ENCODE results near the gene RAET1L. TPM values are rescaled to one million over a fixed set of nuclear protein-coding genes. Genes with fewer than 3 reads are reported as not detected.
"Not testable (repeated sequence)": the region's sequence is repeated elsewhere in the genome, so short reads cannot be mapped to it uniquely, and the experiment has no call there.

RAET1L gene
- total RNA-seq, 2 donors from 2014 or later: not detected

DNA sequence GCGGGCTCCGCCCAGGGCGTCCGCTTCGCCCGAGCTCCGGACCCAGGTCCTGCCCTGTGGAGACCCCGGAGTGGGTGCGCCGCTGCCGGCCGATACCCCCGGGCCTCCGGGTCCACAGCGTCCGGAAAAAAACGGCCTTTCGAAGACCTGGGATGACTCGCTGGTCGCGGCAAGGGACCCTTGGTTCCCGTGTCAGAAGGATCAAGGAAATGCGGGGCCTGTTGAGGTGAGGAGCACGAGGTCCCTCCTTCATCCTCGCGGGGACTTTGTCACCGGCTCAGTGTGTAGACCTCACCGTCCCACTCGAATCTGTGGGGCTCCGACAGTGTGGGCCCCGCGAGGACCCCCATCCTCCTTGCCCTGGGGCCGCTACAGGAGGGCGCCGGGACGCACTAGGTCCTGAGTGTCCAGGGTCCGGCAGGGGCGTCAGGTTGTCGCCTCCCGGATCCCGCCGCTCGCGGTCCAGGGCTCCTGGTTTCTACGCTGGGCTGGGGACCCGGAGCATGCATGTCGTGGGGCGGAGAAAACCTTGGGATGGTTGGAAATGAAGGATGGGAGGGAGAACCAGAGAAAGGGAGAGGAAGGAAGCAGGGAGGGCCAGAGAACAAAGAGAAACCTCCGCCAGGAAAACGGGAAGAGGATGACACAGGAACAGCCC, 10.6 kb downstream of the RAET1L start:
- DNase-seq: peak; percentile 48
- H3K9me3 ChIP-seq (ENCODE audit: control insufficient read depth, low read length); H3K4me1 Mint-ChIP-seq: not testable (repeated sequence)

GRCh38 chr6:150013785-150014622, 11.3 kb downstream of the RAET1L start:
- not testable (repeated sequence) for H3K36me3 Mint-ChIP-seq (ENCODE audit: low read depth); H3K4me1 ChIP-seq (ENCODE audit: control insufficient read depth, insufficient read depth, low read length); H3K27ac ChIP-seq (ENCODE audit: low read depth, low read length); H3K9ac ChIP-seq (ENCODE audit: extremely low read depth, low read length, poor library complexity, severe bottlenecking); H3K4me3 Mint-ChIP-seq; H3K4me3 ChIP-seq (ENCODE audit: low read length); H3K4me1 Mint-ChIP-seq; H3K27ac Mint-ChIP-seq; H3K9me3 Mint-ChIP-seq; H3K36me3 ChIP-seq (ENCODE audit: control insufficient read depth, insufficient read depth, low read length); H3K9me3 ChIP-seq (ENCODE audit: control insufficient read depth, low read length)
- H3K27me3 ChIP-seq (ENCODE audit: control insufficient read depth, insufficient read depth, low read length, poor library complexity, severe bottlenecking): peaks cover 100% of the 10 kb centered on the region
- H3K27me3 Mint-ChIP-seq (ENCODE audit: insufficient read depth): peaks cover 97% of the 10 kb centered on the region
- peak; percentile 7 for DNase-seq
- WGBS, 2 experiments (ENCODE audit: insufficient coverage in 1 of 2, insufficient read length in 1 of 2): 10% methylated on average over 9 of the region's 24 CpGs; no CpG with 5 or more reads in 1 of the 2 experiments

More for the DNA sequence above, 10.6 kb downstream of the RAET1L start:
- not testable (repeated sequence) for H3K4me1 ChIP-seq (ENCODE audit: control insufficient read depth, insufficient read depth, low read length); H3K4me3 ChIP-seq (ENCODE audit: low read length); H3K27ac Mint-ChIP-seq; H3K27ac ChIP-seq (ENCODE audit: low read depth, low read length); H3K9ac ChIP-seq (ENCODE audit: extremely low read depth, low read length, poor library complexity, severe bottlenecking); H3K9me3 Mint-ChIP-seq; H3K4me3 Mint-ChIP-seq; H3K36me3 Mint-ChIP-seq (ENCODE audit: low read depth); H3K36me3 ChIP-seq (ENCODE audit: control insufficient read depth, insufficient read depth, low read length)
- peaks cover 96% of the 10 kb centered on the region for H3K27me3 Mint-ChIP-seq (ENCODE audit: insufficient read depth)
- WGBS, 2 experiments (ENCODE audit: insufficient coverage in 1 of 2, insufficient read length in 1 of 2): 5% methylated on average over 36 of the region's 50 CpGs; no CpG with 5 or more reads in 1 of the 2 experiments
- peaks cover 98% of the 10 kb centered on the region for H3K27me3 ChIP-seq (ENCODE audit: control insufficient read depth, insufficient read depth, low read length, poor library complexity, severe bottlenecking)

DNA sequence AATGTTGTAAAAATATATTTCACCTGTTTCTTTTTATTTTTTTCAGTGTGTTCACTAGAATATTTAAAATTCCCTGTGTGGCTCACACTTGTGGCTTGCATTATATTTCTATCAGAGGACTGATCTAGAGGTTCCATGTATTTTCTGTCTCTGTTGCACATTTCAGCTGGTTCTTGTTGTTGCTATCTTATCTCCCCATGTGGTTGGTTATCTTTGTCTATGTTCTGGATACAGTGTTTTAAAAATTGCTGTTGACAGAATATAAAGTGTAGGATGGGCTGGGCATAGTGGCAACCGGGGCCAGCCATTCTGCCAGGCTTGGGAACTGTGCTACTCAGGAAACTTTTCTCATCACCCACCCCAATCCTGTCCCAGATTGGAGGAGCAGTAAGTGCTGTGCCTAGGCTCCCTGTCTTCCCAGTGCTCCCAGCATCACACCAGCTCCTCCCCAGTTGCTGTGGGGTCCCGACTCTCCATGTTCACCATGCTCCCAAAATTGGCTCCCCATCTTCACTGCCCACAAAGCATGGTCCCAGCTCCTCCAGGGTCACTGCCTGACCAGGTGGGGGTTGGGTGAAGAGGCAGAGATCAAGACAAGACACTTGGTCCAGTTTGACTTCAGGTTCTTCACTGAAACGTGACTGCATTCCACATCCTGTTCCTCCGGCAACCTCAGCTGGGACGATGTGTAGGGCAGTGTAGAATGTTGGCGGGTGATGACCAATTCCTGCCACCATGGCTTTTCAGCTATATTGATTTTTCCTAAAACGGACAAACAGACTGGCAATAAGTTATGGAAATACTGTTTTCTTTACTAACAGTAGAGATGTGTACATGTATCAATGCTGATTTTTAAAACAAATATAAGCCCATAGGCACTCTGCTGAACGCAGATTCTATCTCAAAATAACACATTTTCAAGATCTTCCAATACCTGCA, 12.2 kb downstream of the RAET1L start:
- peaks cover 100% of the 10 kb centered on the region for H3K27me3 ChIP-seq (ENCODE audit: control insufficient read depth, insufficient read depth, low read length, poor library complexity, severe bottlenecking)
- not testable (repeated sequence) for H3K4me1 ChIP-seq (ENCODE audit: control insufficient read depth, insufficient read depth, low read length); H3K4me1 Mint-ChIP-seq; H3K36me3 Mint-ChIP-seq (ENCODE audit: low read depth); H3K9me3 Mint-ChIP-seq; H3K36me3 ChIP-seq (ENCODE audit: control insufficient read depth, insufficient read depth, low read length); H3K9ac ChIP-seq (ENCODE audit: extremely low read depth, low read length, poor library complexity, severe bottlenecking); H3K4me3 Mint-ChIP-seq; H3K27ac ChIP-seq (ENCODE audit: low read depth, low read length); H3K27ac Mint-ChIP-seq; H3K9me3 ChIP-seq (ENCODE audit: control insufficient read depth, low read length); H3K4me3 ChIP-seq (ENCODE audit: low read length)
- peak; percentile 24 for DNase-seq
- 44 to 47% methylated on average over 5 to 8 of the region's 8 CpGs for WGBS, 2 experiments (ENCODE audit: insufficient coverage in 1 of 2, insufficient read length in 1 of 2)
- peaks cover 97% of the 10 kb centered on the region for H3K27me3 Mint-ChIP-seq (ENCODE audit: insufficient read depth)

DNA sequence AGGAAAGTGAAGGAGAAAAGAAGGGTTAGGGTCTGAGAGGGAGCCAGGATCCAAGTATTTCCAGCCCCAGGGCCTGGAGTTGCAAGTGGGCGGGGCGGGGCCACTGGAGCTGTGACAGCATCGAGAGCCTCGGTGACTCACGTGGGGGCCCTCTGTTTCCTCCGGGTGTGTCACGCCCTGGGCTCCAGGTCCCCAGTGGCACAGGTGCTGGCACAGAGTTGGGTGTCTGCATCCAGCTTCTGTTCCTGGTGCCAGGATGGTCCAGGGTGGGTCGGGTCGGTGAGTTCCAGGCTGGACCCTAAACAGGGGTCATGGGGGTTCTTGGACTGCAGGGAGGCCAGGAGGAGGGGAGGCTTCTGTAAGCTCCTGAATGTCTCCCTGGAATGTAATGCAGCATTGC, 16.7 kb downstream of the RAET1L start:
- Histone ChIP-seq H3K9ac (ENCODE audit: extremely low read depth, low read length, poor library complexity, severe bottlenecking) (no peak overlapping the region), H3K27ac (ENCODE audit: low read depth, low read length) (no peak overlapping the region), H3K9me3 (ENCODE audit: control insufficient read depth, low read length) (no peaks in the 10 kb centered on the region), H3K4me3 (ENCODE audit: low read length) (no peak overlapping the region), H3K27me3 (ENCODE audit: control insufficient read depth, insufficient read depth, low read length, poor library complexity, severe bottlenecking) (peaks cover 81% of the 10 kb centered on the region), H3K36me3 (ENCODE audit: control insufficient read depth, insufficient read depth, low read length) (no peaks in the 10 kb centered on the region), H3K4me1 (ENCODE audit: control insufficient read depth, insufficient read depth, low read length) (no peaks in the 10 kb centered on the region)
- Mint-ChIP-seq H3K4me1 (peaks cover 6% of the 10 kb centered on the region), H3K9me3 (no peaks in the 10 kb centered on the region), H3K4me3 (no peak overlapping the region), H3K36me3 (ENCODE audit: low read depth) (no peaks in the 10 kb centered on the region), H3K27me3 (ENCODE audit: insufficient read depth) (peaks cover 81% of the 10 kb centered on the region), H3K27ac (no peak overlapping the region)
- 59 to 75% methylated on average over 5 to 9 of the region's 9 CpGs for WGBS, 2 experiments (ENCODE audit: insufficient coverage in 1 of 2, insufficient read length in 1 of 2)
- DNase-seq: peak; percentile 26
- no peak for TF ChIP-seq CTCF (conservative IDR thresholded peaks at IDR 0.05)
